Activated CD4-positive, alpha-beta T cell treated with anti-CD3 and anti-CD28 coated beads, Interleukin-2, amount 50 U/mL, for 48 hours (primary cell): ENCODE results near the gene GPC2.
"Not testable (repeated sequence)": the region's sequence is repeated elsewhere in the genome, so short reads cannot be mapped to it uniquely, and the experiment has no call there.

Experiments
- DNase-seq, 2 experiments: peaks; one replicate each; pipeline ENCODE4 v3.0.0-alpha.2; 2020

Gene GPC2

DNA sequence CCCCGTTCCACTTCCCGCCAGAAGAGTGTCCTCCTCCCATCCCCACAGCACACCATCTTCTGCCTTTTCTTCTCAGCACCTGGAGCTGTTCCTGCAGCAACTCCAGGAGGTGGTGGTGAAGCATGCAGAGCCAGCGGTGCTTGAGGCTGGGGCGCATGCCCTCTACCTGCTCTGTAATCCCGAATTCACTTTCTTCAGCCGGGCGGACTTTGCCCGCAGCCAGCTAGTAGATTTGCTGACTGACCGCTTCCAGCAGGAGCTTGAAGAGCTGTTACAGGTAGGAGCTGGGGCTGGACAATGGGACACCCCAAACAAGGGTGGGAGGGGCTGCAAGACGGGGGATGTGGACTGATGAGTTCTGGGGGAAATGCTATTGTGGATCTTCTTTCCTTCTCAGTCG lies 23.5 kb upstream of the GPC2 start:
- DNase-seq, result no peak

- no peak for DNase-seq
These were observed 21.1 kb upstream of the GPC2 start for GRCh38 chr7:100198266-100198665.

- DNase-seq, result not testable (repeated sequence)
These were observed 18.7 kb upstream of the GPC2 start for GRCh38 chr7:100195901-100196322.

DNA sequence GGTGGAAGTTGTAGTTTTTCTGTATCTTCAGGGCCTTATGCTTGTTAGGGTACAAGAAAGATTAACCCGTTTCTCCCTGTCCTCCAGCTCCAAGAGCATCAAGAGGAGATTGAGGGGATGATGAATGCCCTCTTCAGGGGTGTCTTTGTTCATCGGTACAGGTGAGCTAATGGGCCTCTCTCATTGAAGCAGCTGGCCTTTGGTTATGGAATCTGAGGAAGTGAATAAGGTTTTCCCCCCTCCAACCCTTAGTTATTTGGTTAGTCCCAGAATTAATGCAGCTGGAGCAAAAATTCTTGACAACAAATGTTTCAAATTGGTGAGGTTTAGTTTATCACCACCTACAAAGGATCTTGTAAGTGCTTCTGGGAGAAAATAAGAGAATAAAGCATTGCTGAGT lies 18.0 kb upstream of the GPC2 start:
- no peak for DNase-seq

DNA sequence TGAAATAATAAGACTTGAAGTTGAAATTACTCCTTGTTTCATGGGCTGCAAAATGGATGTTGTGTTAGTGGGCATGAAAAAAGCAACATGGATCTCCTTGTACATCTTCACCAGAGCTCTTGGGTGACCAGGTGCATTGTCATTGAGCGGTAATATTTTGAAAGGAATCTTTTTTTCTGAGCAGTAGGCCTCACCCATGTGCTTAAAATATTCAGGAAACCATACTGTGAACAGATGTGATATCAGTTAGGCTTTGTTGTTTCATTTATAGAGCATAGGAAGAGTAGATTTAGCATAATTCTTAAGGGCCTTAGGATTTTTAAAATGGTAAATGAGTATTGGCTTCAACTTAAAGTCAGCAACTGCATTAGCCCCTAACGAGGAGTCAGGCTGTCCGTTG lies 15.8 kb upstream of the GPC2 start:
- DNase-seq, result no peak

- not testable (repeated sequence) for DNase-seq
These were observed 15.2 kb upstream of the GPC2 start for GRCh38 chr7:100192281-100192862.

GRCh38 chr7:100191775-100192174 lies 14.6 kb upstream of the GPC2 start:
- no peak for DNase-seq

DNA sequence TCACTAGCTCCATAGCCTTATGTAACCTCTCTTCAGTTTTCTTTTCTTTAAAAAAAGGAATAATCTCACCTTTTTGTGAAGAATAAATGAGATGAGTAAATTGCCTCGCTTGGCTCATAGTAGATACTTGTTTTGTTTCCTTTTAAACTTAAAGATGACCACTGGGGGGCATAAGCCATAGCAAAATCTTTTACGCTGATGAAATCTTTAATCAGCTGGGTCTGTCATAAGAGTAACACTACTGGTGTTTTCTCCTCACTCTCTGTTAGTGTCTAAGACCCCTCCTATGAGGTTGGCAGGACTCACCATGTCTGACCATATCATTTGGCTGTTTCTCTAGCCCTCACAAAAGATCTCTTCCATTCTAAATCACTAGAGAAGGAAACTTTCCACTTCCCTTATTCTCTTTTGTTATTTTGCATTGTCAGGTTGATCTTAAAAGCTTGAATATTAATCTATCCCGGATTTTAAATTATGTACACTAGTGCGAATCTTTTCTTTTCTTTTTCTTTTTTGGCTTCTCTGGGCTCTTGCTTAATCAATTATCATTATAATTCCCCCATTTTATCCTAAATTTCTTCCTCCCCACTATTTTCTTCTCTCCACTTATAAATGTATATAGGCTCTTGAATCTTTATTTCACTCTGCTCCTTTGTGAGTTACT lies 13.0 kb upstream of the GPC2 start:
- no peak for DNase-seq

DNA sequence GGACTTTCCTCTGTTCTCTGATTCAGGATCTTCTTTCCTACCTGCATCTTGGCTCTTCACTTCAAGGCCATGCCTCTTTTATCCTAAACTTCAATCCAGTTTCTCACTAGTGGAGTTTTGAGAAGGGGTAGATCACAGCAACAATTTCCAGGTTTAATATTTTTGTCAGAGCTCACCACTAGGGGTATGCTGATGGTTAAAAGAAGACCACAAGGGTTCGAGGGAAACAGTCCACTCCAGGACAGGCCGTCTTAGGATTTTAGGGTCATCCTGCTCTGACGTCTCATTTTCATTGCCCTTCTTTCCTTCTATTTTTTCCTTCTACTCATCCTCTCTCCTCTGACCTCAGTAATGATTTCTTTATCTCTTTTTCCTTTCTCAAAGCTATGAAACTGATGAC lies 11.9 kb upstream of the GPC2 start:
- DNase-seq, result no peak

DNA sequence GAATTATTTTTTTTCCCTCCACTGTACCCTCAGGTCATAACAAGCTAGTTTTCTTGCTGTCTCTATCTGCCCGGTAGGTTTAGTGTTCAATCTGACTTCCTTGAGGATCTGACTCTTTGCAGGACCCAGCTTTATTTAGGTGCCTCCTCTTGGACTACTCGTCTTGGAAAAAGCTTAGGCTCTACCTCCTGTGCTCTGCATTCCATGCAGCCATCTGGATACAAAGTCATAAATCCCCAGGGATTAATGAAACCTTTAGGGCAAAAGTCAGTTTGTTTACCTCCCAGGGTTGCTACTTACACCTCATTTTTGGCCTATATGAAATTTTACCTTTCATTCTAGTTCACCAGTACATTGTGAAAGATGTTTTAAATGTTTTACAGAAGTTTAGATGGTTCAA lies 8.5 kb upstream of the GPC2 start:
- no peak for DNase-seq

DNA sequence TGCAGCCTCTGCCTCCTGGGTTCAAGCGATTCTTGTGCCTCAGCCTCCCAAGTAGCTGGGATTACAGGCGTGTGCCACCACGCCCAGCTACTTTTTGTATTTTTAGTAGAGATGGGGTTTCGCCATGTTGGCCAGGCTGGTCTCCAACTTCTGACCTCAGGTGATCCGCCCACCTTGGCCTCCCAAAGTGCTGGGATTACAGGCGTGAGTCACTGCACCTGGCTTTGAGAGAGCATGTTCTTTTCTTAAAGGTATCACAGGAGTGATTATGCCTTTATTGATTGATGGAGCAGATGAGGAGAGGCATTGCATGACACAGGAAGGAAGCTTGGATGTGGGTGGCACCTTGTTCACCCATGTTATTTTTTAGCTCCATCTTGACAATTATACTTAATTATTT lies 5.9 kb upstream of the GPC2 start:
- not testable (repeated sequence) for DNase-seq

DNA sequence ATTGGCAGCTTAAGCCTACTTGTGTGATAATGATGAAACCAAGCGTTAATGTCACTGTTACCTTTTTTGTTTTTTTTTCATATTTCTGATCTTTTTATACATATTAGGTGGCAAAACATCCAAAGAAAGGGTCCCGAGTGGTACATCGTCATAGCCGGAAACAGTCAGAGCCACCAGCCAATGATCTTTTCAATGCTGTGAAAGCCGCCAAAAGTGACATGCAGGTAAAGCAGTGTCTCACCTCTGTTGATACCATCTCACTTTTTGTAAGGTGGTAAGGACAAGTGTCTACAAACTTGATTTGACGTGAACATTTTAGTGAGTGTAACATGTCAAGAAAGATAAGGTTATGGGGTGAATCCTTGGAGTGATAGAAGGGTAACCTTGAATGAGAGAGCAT lies 5.4 kb upstream of the GPC2 start:
- not testable (repeated sequence) for DNase-seq

DNA sequence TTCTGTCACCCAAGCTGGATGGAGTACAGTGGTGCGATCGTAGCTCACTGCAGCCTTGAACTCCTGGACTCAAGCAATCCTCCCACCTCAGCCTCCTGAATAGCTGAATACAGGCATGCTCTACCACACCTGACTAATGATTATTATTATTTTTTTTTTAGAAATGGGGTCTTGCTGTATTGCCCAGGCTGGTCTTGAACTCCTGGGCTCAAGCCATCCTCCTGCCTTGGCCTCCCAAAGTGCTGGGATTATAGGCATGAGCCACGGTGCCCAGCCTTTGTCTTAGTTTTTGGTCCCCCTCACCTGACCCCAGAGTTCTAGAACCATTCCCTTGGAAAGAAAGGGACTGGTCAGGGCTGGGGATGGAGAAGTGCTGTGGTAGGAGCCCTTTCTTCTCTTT lies 2.9 kb upstream of the GPC2 start:
- DNase-seq, result not testable (repeated sequence)

DNA sequence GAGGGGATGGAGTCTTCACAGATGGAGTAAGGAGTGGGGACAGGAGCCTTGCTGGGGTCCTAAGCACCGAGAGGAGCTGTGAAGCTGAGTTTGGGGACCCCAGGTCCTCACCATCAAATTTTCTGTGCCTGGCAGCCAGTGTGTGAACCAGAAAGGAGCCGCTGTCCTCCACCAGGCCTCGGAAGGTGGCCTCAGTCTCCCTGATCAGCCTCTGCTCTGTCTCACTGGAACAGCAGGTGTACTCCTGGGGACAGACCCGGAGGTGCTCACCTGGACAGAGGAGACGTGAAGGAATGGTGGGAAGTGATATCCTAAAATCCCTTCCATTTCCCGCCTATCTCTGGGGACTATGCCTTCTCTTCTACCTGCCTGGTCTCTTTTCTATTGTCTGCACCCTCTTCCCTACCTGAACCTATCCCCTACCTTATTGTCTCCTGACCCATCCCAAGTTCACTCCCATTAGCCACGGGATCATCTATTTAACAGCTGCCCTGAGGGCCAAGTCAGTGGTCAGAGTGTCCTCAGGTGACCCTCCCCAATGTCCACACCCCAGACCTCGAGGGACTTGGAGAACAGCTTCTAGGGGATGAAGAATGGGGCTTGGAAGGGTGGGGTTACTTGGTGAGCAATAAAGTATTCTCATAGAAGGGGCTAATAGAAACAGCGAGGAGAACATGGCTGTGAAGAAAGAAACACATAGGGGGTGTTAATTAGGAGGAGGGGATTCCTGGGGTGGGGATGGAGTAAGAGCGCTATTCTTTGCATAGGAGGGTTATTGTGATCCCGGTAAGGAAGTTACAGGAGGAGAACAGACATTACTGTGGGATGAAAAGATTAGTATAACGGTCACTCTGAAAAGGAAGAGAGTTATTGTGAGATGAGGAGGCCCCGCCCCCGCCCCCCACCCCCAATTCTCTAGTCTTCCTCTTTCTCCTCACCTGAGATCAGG lies 811 bp downstream of the GPC2 start:
- no peak for DNase-seq

DNA sequence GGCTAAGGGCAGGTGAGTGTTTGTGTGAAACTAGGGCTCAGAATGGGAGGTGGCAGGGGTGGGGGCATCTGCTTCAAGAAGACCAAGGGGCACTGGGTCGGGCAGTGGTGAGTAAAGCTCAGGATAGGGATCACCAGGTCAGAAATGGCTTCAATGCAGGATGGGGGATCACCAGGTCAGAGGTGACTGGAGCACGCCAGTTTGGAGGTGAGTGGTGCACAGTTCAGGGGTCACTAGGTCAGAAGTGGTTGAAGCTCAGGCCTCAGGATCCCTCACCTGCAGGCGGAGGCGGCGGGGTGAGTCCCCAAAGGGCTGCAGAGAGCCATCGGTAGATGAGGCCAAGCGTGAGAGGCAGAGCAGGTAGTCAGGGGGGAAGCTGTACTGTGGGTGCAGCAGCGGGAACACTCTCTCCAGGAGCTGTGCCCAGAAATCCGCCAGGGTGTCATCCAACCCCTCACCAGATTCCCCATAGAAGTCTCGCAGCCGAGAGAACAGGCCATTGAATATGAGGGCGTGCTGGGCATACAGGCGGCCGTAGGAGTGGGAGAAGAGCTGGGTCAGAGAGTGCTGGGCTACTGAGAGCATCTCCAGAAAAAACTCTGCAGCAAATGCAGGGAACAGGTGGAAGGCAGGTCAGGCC lies 1.8 kb downstream of the GPC2 start:
- no peak for DNase-seq

- DNase-seq, result no peak
These were observed 2.6 kb downstream of the GPC2 start for GRCh38 chr7:100174582-100174981.

GRCh38 chr7:100173806-100174495 lies 3.2 kb downstream of the GPC2 start:
- DNase-seq, result no peak

- DNase-seq, result no peak
These were observed 5.3 kb downstream of the GPC2 start for GRCh38 chr7:100171840-100172239.

DNA sequence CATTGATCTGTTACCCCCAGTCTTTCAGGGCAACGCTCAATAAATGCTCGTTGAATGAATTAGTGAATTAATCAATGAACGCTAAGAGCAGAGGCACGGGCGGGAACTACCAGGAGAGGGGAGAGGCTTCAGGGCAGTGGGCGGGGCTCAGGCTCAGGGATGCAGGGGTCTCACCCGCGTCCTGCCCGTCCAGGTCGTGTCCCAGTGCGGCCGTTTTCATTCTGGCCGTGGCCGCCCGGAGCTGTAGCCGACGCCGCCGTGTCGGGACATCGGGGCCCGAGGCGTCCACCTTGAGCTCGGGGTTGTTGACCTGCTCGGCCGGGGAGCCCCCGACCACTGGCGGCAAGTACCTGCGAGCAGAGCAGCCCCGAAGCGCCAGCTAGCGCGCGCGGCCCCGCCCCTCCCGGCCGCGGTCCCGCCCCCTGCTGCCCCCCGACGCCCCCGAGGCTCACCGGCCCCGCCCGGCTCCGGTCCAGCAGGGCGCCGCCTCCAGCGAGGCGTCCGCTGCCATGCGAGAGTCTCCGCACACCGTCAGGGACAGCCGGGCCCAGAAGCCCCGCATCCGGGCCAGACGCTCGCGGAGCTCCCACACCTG lies 6.0 kb downstream of the GPC2 start:
- peak in 1 of 2 experiments; percentile 43 for DNase-seq

DNA sequence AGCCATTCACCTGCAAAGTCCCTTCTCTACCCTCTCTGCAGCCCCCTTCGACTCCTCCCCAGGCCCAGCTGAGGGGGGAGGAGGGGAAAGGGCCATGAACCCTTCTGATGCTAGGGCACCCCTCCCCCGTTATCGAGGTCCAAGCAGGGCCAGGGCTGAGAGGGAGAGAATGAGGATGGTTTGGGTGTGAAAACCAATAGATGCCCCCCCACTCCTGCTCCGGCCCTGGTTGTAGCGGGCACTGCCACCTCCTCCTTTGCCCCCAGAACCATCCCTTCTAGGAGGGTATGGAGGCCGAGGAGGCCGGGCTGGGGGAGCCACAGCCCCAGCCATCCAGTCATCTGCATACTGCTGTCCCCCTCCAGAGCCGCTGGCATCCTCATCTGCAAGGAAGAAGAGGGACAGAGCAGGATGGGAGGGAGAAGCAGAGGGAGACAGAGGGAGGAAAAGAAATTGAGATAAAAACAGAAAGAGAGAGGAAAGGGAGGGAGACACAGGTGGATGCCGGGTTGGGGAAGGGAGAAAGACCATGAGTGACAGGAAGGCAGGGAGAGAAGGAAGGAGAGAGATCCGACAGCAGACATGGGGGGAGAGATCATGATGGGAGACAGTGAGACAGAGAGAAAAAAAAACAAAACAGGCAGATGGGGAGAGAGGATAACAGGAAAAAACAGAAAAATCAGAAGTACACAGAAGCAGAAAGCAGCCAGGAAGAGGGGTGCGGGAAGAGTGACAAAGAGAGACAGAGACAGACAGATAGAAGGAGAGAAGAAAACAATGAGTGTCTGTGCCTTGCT lies 6.9 kb downstream of the GPC2 start:
- DNase-seq, result no peak

DNA sequence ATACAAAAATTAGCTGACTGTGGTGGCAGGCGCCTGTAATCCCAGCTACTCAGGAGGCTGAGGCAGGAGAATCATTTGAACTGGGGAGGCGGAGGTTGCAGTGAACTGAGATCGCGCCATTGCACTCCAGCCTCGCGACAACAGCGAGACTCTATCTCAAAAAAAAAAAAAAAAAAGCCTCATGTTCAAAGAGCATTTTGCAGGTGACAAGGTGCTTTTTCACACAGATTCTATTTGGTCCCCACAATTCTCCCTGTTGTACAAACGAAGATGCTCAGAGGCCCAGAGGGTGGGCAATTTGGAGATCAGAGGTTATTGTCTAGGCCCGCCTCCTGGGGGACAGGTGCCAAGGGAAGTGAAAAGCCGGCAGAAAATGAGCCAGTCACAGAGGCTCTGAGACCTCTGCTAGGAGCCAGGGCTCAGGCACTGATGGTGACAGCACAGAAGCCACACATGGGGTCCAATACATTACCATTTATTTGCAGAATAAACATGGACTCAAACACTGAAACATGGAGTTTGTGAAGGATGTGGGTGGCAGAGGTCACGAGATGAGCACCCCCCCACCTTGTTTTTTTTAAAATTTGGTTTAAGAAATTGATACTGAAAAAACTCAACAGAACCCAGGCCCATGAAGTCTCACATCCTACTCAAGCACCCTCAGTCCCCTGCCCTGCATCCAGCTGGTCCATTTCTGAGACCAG lies 7.9 kb downstream of the GPC2 start:
- no peak for DNase-seq
